ENCODE measurements around the gene KRTAP5-5. TPM values are rescaled to one million over a fixed set of nuclear protein-coding genes. Genes with fewer than 3 reads are reported as not detected.
"Not testable (repeated sequence)": the region's sequence is repeated elsewhere in the genome, so short reads cannot be mapped to it uniquely, and the experiment has no call there.

The KRTAP5-5 gene
- total and polyA plus RNA-seq, 2 of the 13 experiments (the other 11 are each of a cell fraction or from before 2014, with no cell fraction given), result not detected

DNA sequence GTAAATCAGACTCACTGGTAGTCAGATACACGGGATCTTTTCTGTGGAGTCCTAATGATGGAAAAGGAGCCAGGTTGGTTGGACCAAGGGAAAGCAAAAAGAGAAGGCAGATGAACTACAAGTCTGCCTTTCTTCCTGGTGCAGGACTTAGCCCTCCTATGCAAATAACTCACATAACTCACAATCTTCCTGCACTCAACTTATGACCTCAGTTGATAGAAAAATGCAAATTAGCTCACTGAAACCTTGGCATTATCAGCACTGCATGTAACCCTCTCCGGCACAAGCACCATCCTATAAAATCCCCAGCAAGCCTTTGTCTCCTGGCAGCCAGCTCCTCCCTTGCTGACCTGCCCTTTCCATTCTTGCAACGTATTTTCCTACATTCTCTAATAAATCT, 27.9 kb upstream of the KRTAP5-5 start:
- H4K20me1 ChIP-seq (ENCODE audit: insufficient read depth, low read length); CTCF ChIA-PET (ENCODE audit: low intra/inter-chr PET ratio, low total read pairs); H2AFZ ChIP-seq (ENCODE audit: low read length); DNase-seq (ENCODE audit: low spot score); intact Hi-C loops (cut with micrococcal nuclease; ENCODE audit: unreplicated experiment); H3K36me3 ChIP-seq (replicated peaks in 1 of 2; ENCODE audit: control insufficient read depth in 1 of 2, insufficient read depth in 2 of 2, low read length in 2 of 2); FAIRE-seq; in situ Hi-C loops (cut with HindIII; ENCODE audit: extremely low pct_ligation_motif_present, low pct_unique_long_range_greater_than_20kb); H3K4me3 ChIP-seq (replicated peaks in 1 of 3; ENCODE audit: insufficient read depth in 1 of 3, low read depth in 2 of 3, low read length in 3 of 3); H3K4me1 ChIP-seq (ENCODE audit: insufficient read depth, low read length); H3K79me2 ChIP-seq (ENCODE audit: insufficient read depth, low read length); H3K9me3 ChIP-seq (ENCODE audit: low read length); H3K4me2 ChIP-seq (ENCODE audit: low read depth, low read length); ATAC-seq; H3K27ac ChIP-seq (ENCODE audit: extremely low read length, insufficient read depth, low read length); H3K9ac ChIP-seq (ENCODE audit: insufficient read depth, low read depth, low read length); POLR2A ChIA-PET; BruUV-seq (replicated peaks): not testable (repeated sequence)
- WGBS (ENCODE audit: low lambda C conversion rate), result 32% methylated on average over 3 of the region's 3 CpGs
- peaks cover under 1 to 30% of the 10 kb centered on the region in 2 experiments; a peak in 4 of 5 replicates for H3K27me3 ChIP-seq (ENCODE audit: control insufficient read depth in 1 of 2, insufficient read depth in 2 of 2, low read length in 2 of 2)

DNA sequence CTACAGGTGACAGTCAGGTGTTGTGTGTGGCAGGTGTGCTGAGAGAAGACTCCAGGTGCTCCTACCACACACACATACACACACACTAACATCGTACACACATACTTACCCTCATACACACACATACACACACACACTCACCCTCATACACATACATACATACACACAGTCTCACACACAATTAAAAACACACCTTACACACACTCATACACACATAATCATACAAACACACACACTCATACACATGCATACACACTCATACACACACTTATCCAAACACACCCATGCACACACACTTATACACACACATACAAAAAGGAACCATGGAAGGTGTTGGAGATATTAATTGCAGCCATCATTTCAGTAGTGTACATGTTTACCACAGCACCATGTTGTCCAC, 25.9 kb upstream of the KRTAP5-5 start:
- Histone ChIP-seq H3K27ac (ENCODE audit: extremely low read length, insufficient read depth, low read length) (no peak overlapping the region), H3K9me3 (ENCODE audit: low read length) (no peaks in the 10 kb centered on the region), H3K36me3 (replicated peaks in 1 of 2; ENCODE audit: control insufficient read depth in 1 of 2, insufficient read depth in 2 of 2, low read length in 2 of 2) (no peaks in the 10 kb centered on the region), H3K9ac (ENCODE audit: insufficient read depth, low read depth, low read length) (no peak overlapping the region), H3K27me3 (ENCODE audit: control insufficient read depth in 1 of 2, insufficient read depth in 2 of 2, low read length in 2 of 2) (peaks cover 2 to 33% of the 10 kb centered on the region in 2 experiments; a peak in 4 of 5 replicates), H3K4me1 (ENCODE audit: insufficient read depth, low read length) (peaks cover 4% of the 10 kb centered on the region; the same call in 1 of the 2 replicates), H3K4me2 (ENCODE audit: low read depth, low read length) (no peak overlapping the region), H3K79me2 (ENCODE audit: insufficient read depth, low read length) (no peaks in the 10 kb centered on the region), H3K4me3 (replicated peaks in 1 of 3; ENCODE audit: insufficient read depth in 1 of 3, low read depth in 2 of 3, low read length in 3 of 3) (no peak overlapping the region), H4K20me1 (ENCODE audit: insufficient read depth, low read length) (no peaks in the 10 kb centered on the region), H2AFZ (ENCODE audit: low read length) (no peak overlapping the region)
- in situ Hi-C loops (cut with HindIII; ENCODE audit: extremely low pct_ligation_motif_present, low pct_unique_long_range_greater_than_20kb) (no loop called here), intact Hi-C loops (cut with micrococcal nuclease; ENCODE audit: unreplicated experiment) (no loop called here)
- POLR2A ChIA-PET, result no interaction called here
- DNase-seq (ENCODE audit: low spot score) (no peak), ATAC-seq (no peak), FAIRE-seq (no peak)
- no TSS peak for BruUV-seq (replicated peaks)
- WGBS (ENCODE audit: low lambda C conversion rate), result 0% methylated on average over 1 of the region's 1 CpG
- CTCF ChIA-PET (ENCODE audit: low intra/inter-chr PET ratio, low total read pairs), result no interaction called here
- no peak for TF ChIP-seq SAP130 (CRISPR knock-in tag; IDR thresholded peaks at IDR 0.05; ENCODE audit: low read depth)
- TF ChIP-seq, protein P1, sequence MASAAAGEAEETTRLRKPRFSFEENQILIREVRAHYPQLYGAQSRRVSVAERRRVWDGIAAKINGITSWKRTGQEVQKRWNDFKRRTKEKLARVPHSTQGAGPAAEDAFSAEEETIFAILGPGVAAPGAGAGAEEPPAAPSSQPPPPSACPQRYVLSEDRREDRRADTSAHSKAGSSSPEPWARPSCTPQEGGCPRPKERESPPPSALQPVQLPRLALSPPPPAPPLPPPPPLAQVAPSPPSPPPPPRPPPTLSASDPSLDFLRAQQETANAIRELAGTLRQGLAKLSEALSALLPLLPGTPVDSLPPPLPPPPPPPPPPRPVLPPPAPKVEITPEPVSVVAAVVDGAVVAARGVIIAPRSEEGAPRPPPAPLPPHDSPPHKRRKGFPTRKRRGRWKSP (CRISPR knock-in tag; IDR thresholded peaks at IDR 0.05), result no peak
- no peak for TF ChIP-seq ZNF256 (CRISPR knock-in tag; conservative IDR thresholded peaks at IDR 0.05)
- TF ChIP-seq ZNF343 (CRISPR knock-in tag; IDR thresholded peaks at IDR 0.05), result no peak
- no peak for TF ChIP-seq FOXC1 (CRISPR knock-in tag; IDR thresholded peaks at IDR 0.05; ENCODE audit: borderline replicate concordance)
- no peak for TF ChIP-seq HNRNPK (IDR thresholded peaks at IDR 0.05; ENCODE audit: low read depth, low read length, poor library complexity, severe bottlenecking)
- TF ChIP-seq ZBTB7A (CRISPR knock-in tag; IDR thresholded peaks at IDR 0.05), result no peak
- no peak for TF ChIP-seq ZNF556 (CRISPR knock-in tag; IDR thresholded peaks at IDR 0.05; ENCODE audit: borderline replicate concordance)
- TF ChIP-seq, protein P2, sequence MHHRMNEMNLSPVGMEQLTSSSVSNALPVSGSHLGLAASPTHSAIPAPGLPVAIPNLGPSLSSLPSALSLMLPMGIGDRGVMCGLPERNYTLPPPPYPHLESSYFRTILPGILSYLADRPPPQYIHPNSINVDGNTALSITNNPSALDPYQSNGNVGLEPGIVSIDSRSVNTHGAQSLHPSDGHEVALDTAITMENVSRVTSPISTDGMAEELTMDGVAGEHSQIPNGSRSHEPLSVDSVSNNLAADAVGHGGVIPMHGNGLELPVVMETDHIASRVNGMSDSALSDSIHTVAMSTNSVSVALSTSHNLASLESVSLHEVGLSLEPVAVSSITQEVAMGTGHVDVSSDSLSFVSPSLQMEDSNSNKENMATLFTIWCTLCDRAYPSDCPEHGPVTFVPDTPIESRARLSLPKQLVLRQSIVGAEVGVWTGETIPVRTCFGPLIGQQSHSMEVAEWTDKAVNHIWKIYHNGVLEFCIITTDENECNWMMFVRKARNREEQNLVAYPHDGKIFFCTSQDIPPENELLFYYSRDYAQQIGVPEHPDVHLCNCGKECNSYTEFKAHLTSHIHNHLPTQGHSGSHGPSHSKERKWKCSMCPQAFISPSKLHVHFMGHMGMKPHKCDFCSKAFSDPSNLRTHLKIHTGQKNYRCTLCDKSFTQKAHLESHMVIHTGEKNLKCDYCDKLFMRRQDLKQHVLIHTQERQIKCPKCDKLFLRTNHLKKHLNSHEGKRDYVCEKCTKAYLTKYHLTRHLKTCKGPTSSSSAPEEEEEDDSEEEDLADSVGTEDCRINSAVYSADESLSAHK (CRISPR knock-in tag; IDR thresholded peaks at IDR 0.05; ENCODE audit: borderline replicate concordance), result no peak
- TF ChIP-seq, protein P3, sequence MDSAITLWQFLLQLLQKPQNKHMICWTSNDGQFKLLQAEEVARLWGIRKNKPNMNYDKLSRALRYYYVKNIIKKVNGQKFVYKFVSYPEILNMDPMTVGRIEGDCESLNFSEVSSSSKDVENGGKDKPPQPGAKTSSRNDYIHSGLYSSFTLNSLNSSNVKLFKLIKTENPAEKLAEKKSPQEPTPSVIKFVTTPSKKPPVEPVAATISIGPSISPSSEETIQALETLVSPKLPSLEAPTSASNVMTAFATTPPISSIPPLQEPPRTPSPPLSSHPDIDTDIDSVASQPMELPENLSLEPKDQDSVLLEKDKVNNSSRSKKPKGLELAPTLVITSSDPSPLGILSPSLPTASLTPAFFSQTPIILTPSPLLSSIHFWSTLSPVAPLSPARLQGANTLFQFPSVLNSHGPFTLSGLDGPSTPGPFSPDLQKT (CRISPR knock-in tag; IDR thresholded peaks at IDR 0.05; ENCODE audit: borderline replicate concordance), result no peak
- no peak for TF ChIP-seq ZEB1 (IDR thresholded peaks at IDR 0.05; ENCODE audit: insufficient replicate concordance, low read depth)
- TF ChIP-seq ZNF879 (CRISPR knock-in tag; IDR thresholded peaks at IDR 0.05), result no peak
- TF ChIP-seq SRF (IDR thresholded peaks at IDR 0.05; ENCODE audit: low read depth, low read length), result no peak
